K562 (cell line): ENCODE measurements around the gene PCCB. TPM values are rescaled to one million over a fixed set of nuclear protein-coding genes. Genes with fewer than 3 reads are reported as not detected.

Source experiments
- ADNP ChIP-seq: fragments of 200-800 bp; sonication (Bioruptor generic); IDR thresholded peaks from 2 replicates; pipeline ENCODE4 v1.6.1; 2016; ENCODE audit warnings: missing genetic modification characterization, missing compliant biosample characterization
- ARNT ChIP-seq, 2 experiments: fragments of 450-650 bp; IDR thresholded peaks; 2 replicates each; pipeline ENCODE4 v1.6.1; 2016; ENCODE audit warnings: mild to moderate bottlenecking in 1 of 2
- DMBX1 ChIP-seq: fragments of 250-450 bp; sonication (Bioruptor Pico); IDR thresholded peaks from 2 replicates; pipeline ENCODE4 v1.8.0; 2022; ENCODE audit warnings: inconsistent platforms, mild to moderate bottlenecking, moderate library complexity, borderline replicate concordance
- FOXJ2 ChIP-seq: fragments of 200-800 bp; sonication (Bioruptor generic); IDR thresholded peaks from 2 replicates; pipeline ENCODE4 v1.6.1; 2016; ENCODE audit warnings: missing genetic modification characterization, missing compliant biosample characterization
- FOXJ3 ChIP-seq: sonication (generic); formaldehyde crosslinking; IDR thresholded peaks from 2 replicates; pipeline ENCODE4 v1.4.0; 2020; ENCODE audit warnings: mild to moderate bottlenecking, missing genetic modification reagents
- FOXP1 ChIP-seq: sonication (generic); formaldehyde crosslinking; IDR thresholded peaks from 2 replicates; pipeline ENCODE4 v1.8.0; 2022; ENCODE audit warnings: mild to moderate bottlenecking, missing genetic modification reagents
- HDAC8 ChIP-seq: fragments of 450-650 bp; IDR thresholded peaks from 2 replicates; pipeline ENCODE4 v1.6.1; 2016; ENCODE audit warnings: mild to moderate bottlenecking, missing genetic modification characterization, moderate library complexity, missing compliant biosample characterization
- PHF21A ChIP-seq: fragments of 450-650 bp; IDR thresholded peaks from 2 replicates; pipeline ENCODE4 v1.6.1; 2017; ENCODE audit warnings: low read depth, borderline replicate concordance
- SRSF3 ChIP-seq: fragments of 200-400 bp; formaldehyde crosslinking; IDR thresholded peaks from 2 replicates; pipeline ENCODE4 v1.6.1; 2016; ENCODE audit warnings: mild to moderate bottlenecking, low read length, moderate library complexity; ENCODE audit not compliant: insufficient read depth
- ZNF175 ChIP-seq: fragments of 200-800 bp; sonication (Bioruptor generic); IDR thresholded peaks from 2 replicates; pipeline ENCODE4 v1.6.1; 2016; ENCODE audit warnings: low read depth, mild to moderate bottlenecking, missing genetic modification characterization, missing compliant biosample characterization
- ZNF239 ChIP-seq: fragments of 250-450 bp; sonication (Bioruptor Pico); IDR thresholded peaks from 2 replicates; pipeline ENCODE4 v1.4.0; 2020; ENCODE audit warnings: mild to moderate bottlenecking
- ZNF41 ChIP-seq: fragments of 250-450 bp; sonication (Bioruptor Pico); conservative IDR thresholded peaks from 2 replicates; pipeline ENCODE4 v1.4.0; 2020; ENCODE audit warnings: mild to moderate bottlenecking
- ZNF584 ChIP-seq: fragments of 200-800 bp; sonication (Bioruptor generic); IDR thresholded peaks from 2 replicates; pipeline ENCODE4 v1.6.1; 2016; ENCODE audit warnings: low read depth, mild to moderate bottlenecking, missing genetic modification characterization, missing compliant biosample characterization
- ZNF766 ChIP-seq: fragments of 200-800 bp; sonication (Bioruptor generic); conservative IDR thresholded peaks from 2 replicates; pipeline ENCODE4 v1.6.1; 2016; ENCODE audit warnings: missing genetic modification characterization, missing compliant biosample characterization
- polyA plus RNA-seq, 8 experiments: library from polyadenylated mRNA; depleted of rRNA in 4 of 8; stranded (reverse) in 5 of 8; unstranded in 3 of 8; fragments of >200 nt; fragmentation: Nextera tagmentation in 2 of 8; fragmentation: Illumina TruSeq in 1 of 8; extraction: Ambion mirVana in 2 of 8; extraction: Trizol in 1 of 8; gene quantifications; 2 replicates each; pipeline versions ENCODE4 v1.2.1 to v1.2.3, GENCODE V29; 2011 to 2014; ENCODE audit warnings: inconsistent platforms in 1 of 8, missing spikeins in 1 of 8
- total RNA-seq, 7 experiments: library from RNA; depleted of rRNA in 6 of 7; stranded (reverse); fragments of >200 nt in 6 of 7; fragmentation: Illumina TruSeq in 2 of 7; extraction: Trizol in 2 of 7; gene quantifications; 2 replicates each; pipeline versions ENCODE4 v1.2.1 to v1.2.3, GENCODE V29; 2011 to 2021; ENCODE audit warnings: low replicate concordance in 1 of 7
- TF ChIP-seq, protein P1 (sequence below): sonication (generic); formaldehyde crosslinking; IDR thresholded peaks from 2 replicates; pipeline ENCODE4 v1.8.0; 2022; ENCODE audit warnings: mild to moderate bottlenecking, missing genetic modification reagents
- TF ChIP-seq, protein P2 (sequence below): sonication (generic); formaldehyde crosslinking; IDR thresholded peaks from 2 replicates; pipeline ENCODE4 v1.8.0; 2022; ENCODE audit warnings: missing genetic modification reagents, mild to moderate bottlenecking, borderline replicate concordance
- TF ChIP-seq, protein P3 (sequence below): fragments of 450-650 bp; IDR thresholded peaks from 2 replicates; pipeline ENCODE4 v1.6.1; 2017; ENCODE audit warnings: antibody characterized with exemption, mild to moderate bottlenecking
- TF ChIP-seq, protein P4 (sequence below): fragments of 450-650 bp; formaldehyde crosslinking; IDR thresholded peaks from 2 replicates; pipeline ENCODE4 v1.4.0; 2020; ENCODE audit warnings: mild to moderate bottlenecking, moderate library complexity
- TF ChIP-seq, protein P5 (sequence below): sonication (generic); formaldehyde crosslinking; IDR thresholded peaks from 2 replicates; pipeline ENCODE4 v1.8.1; 2022; ENCODE audit warnings: missing genetic modification reagents

Gene PCCB
- total and polyA plus RNA-seq, 9 of the 15 experiments (the other 6 are each of a cell fraction or from before 2014, with no cell fraction given), result 69.5 to 173 (median 92.8) TPM

DNA sequence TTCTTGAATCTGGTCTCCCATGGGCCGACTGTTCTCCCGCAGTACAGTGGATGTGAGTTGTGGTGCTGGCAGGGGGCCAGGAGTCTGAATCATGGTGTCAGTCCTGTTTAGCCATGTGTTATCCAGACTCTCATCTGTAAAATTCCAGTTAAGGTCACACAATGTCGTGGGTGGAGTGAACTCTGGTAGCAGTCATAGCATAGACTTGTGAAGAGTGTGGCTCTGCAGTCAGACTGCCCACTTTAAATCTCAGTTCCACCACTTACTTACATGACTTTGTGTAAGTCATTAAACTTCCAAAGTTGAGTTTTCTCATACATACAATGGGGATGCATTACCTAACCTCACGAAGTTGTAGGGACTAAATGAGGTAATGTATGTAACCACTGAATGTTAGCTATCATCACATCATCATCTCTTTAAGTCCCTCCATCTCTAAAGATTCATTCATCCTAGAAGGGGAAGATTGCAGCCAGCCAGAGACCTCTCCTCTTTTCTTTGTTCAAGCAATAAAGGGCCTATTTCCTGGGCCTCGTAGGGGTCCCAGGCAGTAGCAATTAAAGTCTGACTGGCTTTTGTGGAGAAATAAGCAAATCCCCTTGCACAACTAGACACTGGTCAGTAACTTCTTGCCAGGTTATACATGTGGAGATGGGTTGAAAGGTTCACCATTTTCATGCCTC is 93.9 kb downstream of the PCCB start (continued):
- TF ChIP-seq ZNF766 (CRISPR knock-in tag) (no peak), FOXJ3 (CRISPR knock-in tag) (no peak), ZNF584 (CRISPR knock-in tag) (no peak), ZNF175 (peak; percentile 47; the same call in 1 of the 2 replicates), FOXJ2 (tag) (peak; percentile 61; the same call in 1 of the 2 replicates), ZNF239 (CRISPR knock-in tag) (peak; percentile 48), ARNT (IDR thresholded peaks at IDR 0.05) (no peak), ZNF41 (CRISPR knock-in tag) (0 out of 2 replicates have a peak, but pooled peaks have one; percentile 33), SRSF3 (no peak), FOXP1 (CRISPR knock-in tag) (no peak), ADNP (tag) (no peak), PHF21A (no peak), HDAC8 (tag) (0 out of 2 replicates have a peak, but pooled peaks have one; percentile 23), DMBX1 (0 out of 2 replicates have a peak, but pooled peaks have one; percentile 73)
- TF ChIP-seq, protein P1, sequence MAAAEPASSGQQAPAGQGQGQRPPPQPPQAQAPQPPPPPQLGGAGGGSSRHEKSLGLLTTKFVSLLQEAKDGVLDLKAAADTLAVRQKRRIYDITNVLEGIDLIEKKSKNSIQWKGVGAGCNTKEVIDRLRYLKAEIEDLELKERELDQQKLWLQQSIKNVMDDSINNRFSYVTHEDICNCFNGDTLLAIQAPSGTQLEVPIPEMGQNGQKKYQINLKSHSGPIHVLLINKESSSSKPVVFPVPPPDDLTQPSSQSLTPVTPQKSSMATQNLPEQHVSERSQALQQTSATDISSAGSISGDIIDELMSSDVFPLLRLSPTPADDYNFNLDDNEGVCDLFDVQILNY, result no peak
- TF ChIP-seq, protein P2, sequence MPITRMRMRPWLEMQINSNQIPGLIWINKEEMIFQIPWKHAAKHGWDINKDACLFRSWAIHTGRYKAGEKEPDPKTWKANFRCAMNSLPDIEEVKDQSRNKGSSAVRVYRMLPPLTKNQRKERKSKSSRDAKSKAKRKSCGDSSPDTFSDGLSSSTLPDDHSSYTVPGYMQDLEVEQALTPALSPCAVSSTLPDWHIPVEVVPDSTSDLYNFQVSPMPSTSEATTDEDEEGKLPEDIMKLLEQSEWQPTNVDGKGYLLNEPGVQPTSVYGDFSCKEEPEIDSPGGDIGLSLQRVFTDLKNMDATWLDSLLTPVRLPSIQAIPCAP, result no peak
- TF ChIP-seq, protein P3, sequence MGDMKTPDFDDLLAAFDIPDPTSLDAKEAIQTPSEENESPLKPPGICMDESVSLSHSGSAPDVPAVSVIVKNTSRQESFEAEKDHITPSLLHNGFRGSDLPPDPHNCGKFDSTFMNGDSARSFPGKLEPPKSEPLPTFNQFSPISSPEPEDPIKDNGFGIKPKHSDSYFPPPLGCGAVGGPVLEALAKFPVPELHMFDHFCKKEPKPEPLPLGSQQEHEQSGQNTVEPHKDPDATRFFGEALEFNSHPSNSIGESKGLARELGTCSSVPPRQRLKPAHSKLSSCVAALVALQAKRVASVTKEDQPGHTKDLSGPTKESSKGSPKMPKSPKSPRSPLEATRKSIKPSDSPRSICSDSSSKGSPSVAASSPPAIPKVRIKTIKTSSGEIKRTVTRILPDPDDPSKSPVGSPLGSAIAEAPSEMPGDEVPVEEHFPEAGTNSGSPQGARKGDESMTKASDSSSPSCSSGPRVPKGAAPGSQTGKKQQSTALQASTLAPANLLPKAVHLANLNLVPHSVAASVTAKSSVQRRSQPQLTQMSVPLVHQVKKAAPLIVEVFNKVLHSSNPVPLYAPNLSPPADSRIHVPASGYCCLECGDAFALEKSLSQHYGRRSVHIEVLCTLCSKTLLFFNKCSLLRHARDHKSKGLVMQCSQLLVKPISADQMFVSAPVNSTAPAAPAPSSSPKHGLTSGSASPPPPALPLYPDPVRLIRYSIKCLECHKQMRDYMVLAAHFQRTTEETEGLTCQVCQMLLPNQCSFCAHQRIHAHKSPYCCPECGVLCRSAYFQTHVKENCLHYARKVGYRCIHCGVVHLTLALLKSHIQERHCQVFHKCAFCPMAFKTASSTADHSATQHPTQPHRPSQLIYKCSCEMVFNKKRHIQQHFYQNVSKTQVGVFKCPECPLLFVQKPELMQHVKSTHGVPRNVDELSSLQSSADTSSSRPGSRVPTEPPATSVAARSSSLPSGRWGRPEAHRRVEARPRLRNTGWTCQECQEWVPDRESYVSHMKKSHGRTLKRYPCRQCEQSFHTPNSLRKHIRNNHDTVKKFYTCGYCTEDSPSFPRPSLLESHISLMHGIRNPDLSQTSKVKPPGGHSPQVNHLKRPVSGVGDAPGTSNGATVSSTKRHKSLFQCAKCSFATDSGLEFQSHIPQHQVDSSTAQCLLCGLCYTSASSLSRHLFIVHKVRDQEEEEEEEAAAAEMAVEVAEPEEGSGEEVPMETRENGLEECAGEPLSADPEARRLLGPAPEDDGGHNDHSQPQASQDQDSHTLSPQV, result peak; percentile 84
- TF ChIP-seq, protein P4, sequence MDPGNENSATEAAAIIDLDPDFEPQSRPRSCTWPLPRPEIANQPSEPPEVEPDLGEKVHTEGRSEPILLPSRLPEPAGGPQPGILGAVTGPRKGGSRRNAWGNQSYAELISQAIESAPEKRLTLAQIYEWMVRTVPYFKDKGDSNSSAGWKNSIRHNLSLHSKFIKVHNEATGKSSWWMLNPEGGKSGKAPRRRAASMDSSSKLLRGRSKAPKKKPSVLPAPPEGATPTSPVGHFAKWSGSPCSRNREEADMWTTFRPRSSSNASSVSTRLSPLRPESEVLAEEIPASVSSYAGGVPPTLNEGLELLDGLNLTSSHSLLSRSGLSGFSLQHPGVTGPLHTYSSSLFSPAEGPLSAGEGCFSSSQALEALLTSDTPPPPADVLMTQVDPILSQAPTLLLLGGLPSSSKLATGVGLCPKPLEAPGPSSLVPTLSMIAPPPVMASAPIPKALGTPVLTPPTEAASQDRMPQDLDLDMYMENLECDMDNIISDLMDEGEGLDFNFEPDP (CRISPR knock-in tag), result no peak
- TF ChIP-seq, protein P5, sequence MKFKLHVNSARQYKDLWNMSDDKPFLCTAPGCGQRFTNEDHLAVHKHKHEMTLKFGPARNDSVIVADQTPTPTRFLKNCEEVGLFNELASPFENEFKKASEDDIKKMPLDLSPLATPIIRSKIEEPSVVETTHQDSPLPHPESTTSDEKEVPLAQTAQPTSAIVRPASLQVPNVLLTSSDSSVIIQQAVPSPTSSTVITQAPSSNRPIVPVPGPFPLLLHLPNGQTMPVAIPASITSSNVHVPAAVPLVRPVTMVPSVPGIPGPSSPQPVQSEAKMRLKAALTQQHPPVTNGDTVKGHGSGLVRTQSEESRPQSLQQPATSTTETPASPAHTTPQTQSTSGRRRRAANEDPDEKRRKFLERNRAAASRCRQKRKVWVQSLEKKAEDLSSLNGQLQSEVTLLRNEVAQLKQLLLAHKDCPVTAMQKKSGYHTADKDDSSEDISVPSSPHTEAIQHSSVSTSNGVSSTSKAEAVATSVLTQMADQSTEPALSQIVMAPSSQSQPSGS, result no peak
